HPDE6-E6E7 (cell line): ENCODE measurements around the gene GPR62.
"Not testable (repeated sequence)": the region's sequence is repeated elsewhere in the genome, so short reads cannot be mapped to it uniquely, and the experiment has no call there.

Experiments
- DNase-seq: peaks from one replicate; pipeline ENCODE4 v3.0.0; 2011; ENCODE audit warnings: missing footprints; ENCODE audit errors: extremely low spot score

The GPR62 gene

DNA sequence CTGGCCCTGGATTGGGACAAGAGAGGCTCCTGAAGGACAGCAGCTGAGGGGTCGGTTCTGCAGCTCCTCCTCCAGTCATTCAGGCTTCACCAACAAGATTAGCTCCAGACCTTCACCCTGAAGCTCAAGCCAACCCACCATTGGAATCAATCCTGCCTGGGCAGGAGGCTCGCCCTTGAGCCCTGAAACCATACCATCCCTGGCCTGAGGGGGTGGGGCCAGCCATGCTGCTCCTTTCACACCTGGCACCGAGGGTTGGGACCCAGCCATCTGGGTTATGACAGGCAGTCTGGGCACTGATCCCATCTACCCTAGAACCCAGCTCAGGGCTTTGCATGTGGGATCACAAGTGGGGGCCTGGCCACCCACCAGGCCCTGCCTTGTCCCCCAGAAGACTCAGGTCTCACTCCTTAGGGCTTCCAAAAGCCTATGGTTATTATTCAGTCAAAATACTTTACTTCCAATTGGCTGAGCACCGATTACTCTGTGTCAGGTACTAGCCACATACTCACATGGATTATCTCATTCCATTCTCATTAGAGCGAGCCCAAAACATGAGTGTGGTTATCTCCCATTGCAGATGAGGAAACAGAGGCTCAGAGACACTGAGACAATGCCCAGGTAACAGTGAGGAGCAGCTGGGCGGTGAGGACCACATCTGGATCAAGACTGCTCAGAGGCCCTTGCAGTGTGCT lies 15.6 kb downstream of the GPR62 start:
- DNase-seq = no peak

- no peak for DNase-seq
These were observed 16.2 kb downstream of the GPR62 start for GRCh38 chr3:51971350-51971749.

DNA sequence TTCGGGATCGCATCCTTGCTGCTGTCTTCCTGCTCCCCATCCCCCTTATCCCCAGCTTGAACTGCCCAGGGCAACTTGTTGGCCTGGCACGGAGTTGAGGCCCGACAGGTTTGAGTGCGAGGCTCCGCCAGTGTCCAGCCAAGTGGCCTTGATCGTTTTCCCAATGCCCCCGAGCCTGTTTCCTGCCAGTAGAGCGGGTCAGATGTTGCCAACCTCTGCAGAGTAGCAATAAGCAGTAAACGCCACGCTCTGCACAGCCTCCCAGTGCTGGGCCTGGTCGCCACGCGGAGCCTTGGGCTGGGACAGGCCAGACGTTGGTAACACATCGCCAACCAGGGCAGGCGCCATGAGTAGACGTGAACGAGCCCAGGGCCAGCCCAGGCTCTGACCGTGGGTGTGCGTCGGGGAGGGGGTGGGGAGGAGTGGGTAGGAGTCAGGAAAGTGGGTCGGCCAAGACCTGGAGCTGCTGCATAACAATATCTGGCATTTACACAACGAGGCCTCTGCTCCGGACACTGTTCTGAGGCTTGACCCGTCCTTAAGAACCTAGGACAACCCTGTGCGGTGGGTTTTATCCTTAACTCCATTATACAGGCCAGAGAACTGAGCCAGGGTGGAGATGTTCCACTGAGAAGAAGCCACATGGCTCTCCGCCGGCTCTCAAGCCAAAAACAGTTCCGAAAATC lies 19.2 kb downstream of the GPR62 start:
- DNase-seq = no peak

DNA sequence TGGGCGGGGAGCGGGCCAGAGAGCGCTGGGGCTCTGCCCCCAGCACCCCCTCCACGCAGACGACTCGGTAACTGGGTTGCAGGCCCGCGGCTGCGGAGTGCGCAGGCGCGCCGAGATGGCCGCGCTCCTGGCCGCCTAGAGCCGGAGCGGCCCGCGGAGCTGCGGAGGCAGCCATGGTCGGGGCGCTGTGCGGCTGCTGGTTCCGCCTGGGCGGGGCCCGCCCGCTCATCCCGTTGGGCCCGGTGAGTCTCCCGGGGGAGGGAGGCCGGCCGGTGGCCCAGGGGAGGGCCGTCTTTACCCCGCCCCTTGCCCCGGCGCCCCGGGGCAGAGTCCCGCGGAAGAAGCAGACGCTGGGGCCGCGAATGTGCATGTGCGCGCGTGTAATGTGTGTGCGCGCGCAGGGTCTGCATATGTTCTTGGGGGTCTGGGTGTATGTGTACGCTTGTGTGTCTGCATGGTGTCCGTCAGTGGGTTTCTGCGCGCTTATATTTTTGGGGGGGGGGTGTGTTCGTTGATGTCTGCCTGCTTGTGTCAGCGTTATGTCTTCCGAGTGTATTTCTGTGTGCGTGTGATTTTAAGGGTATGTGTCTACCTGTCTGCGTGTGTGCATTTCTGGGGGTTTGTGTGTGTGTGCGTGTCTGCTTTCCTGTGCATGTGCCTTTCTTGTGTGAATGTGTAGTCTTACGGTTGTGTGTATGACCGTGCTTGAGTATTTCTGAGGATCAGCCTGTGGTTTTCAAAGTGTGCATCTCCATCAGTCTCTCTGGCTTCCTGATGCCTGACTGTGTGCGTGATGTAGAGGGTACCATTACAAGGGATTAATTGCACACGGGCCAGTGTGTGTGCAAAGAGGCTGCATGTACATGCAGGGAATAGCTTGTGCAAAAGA lies 20.0 kb downstream of the GPR62 start, which contains the start of gene ABHD14A:
Gene ABHD14A (plus strand): TSS at position 102 of the 889 bp plus-strand sequence. CDS start 72 bp downstream, at position 174.
- DNase-seq = peak; percentile 55

DNA sequence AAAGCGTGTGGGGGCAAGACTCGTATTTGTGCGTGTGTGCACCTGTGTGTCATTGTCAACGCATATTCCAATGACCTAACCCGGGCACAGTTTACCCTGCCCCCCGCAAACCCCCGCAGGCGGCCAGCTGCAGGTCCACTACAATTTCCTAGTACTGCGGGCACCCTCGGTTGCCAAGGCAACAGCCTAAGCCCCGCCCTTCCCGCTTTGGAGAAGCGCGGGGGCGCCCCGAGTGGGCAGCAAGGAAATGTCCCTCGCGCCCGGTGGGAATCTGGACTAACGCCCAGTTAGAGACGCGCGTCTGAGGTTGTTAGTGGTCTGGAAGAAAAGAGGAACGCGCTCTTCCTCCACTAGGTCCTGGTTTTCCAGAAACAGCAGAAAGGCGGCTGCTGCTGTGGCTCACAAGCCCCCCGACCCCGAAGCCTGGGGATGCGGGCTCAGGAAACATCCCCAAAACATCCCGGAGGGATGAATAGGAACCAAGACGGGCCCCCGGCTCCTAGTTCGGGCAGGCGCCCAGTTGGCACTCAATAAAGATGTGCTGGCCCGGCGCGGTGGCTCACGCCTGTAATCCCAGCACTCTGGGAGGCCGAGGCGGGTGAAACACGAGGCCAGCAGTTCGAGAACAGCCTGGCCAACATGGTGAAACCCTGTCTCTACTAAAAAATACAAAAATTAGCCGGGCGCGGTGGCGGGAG lies 20.8 kb downstream of the GPR62 start:
- DNase-seq = no peak

- no peak for DNase-seq
These were observed 22.4 kb downstream of the GPR62 start for GRCh38 chr3:51977446-51978142.

DNA sequence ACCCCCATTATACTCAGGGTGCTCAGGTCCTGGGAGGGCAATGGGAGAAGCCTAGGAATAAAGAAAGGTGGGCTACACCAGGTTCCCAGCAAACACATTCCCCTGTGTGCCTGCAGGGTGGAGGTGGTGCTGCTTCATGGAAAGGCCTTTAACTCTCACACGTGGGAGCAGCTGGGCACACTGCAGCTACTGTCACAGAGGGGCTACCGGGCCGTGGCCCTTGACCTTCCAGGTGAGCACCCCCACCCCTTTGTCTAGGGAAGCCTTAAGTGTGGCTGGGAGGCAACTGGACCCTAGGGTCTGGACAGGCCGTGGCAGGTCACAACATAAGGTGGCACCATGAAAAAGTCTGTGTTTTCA lies 22.9 kb downstream of the GPR62 start:
- DNase-seq = no peak

- DNase-seq = no peak
These were observed 25.1 kb downstream of the GPR62 start for GRCh38 chr3:51980253-51980652.

DNA sequence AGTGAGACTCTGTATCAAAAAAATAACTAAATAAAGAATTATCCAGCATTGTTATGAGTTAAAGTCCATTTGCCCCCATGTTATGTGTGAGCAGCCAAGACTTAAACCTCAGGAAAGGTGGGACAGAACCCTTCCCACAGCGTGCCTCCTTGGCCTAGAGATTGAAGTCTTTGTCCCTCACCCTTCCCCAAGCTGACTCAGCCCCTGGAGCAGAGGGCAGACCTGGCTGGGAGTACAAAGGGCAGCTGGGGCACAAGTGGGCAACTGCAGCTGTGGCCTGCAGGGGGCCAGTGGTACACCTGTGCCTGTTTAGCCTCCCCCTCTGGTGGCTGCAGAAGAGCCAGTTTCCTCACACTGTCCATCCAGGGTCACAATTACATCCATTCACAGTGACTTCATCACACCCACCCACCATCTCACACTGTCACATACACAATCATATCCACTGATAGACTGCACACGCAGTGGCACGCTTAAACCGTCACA lies 27.2 kb downstream of the GPR62 start:
- peak; percentile 32 for DNase-seq

DNA sequence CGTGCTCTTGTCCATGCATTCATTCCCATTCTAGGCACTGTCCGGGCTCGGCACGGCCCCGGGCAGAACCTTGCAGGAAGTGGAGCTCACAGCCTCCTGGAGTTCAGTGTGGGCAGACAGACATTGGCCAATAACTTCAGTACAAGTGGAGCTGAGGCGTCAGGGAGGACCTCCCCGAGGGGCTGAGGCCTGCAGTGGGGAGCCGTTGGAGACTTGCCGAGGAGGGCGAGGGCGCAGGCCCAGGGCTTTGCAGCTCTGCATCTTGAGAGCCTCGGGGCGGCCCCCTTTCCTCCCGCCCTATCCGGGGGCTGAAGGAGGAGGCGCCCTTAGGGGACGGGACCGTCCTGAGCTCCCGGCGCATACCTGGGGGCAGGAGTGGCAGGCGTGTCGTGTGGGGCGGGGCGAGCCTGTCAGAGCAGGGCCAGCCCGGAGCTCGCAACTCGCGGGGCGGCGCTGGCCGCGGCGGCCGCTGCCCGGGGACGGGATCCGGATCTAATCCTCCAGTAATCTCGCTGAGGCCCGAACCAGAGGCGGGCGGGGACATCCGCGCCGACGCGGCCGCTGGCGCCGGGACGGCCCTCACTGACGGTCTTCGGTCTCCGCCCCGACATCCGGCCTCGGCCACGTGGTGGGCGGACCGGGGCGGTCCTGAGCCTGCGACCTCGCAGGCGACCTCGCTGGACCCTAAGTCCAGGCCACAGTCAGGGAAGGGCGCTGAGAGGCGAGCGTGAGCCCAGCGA lies 27.8 kb downstream of the GPR62 start, which contains the start of gene ACY1:
Gene ACY1 (plus strand): TSS at position 698 of the 740 bp plus-strand sequence. CDS start 530 bp downstream, outside the sequence.
- peak; percentile 81 for DNase-seq

GRCh38 chr3:51983578-51984268 lies 28.5 kb downstream of the GPR62 start:
- DNase-seq = no peak

DNA sequence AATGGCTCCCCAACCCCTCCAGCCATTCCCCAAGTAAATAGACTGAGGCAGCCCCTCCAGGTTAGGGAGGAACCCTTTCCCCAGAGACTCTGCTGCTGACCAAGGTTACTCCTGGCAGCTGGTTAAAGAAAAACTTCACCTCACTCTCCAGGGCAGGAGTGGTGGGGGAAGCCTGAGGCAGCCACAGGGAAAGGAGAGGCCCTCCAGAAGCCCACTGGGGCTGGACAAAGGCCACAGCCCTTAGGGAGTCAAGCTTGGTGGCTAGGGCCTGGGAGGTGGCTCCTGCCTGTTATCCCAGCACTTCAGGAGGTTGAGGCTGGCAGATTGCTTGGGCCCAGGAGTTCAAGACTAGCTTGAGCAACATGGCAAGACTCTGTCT lies 29.1 kb downstream of the GPR62 start:
- DNase-seq = no peak

DNA sequence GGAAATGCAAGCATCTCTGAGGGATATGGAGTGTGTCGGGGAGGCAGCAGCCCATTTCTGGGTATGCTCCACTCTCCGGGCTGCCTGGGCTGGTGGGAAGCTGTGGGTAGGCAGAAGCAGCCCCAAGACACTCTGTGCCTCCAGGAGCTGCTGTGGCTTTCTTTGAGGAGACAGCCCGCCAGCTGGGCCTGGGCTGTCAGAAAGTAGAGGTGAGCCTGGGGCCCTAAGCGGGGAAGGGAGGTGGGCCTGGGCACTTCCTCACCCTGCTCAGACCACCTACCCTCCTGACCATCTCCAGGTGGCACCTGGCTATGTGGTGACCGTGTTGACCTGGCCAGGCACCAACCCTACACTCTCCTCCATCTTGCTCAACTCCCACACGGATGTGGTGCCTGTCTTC lies 29.9 kb downstream of the GPR62 start:
- DNase-seq = no peak

GRCh38 chr3:51986010-51986947 lies 31.1 kb downstream of the GPR62 start:
- DNase-seq = no peak

DNA sequence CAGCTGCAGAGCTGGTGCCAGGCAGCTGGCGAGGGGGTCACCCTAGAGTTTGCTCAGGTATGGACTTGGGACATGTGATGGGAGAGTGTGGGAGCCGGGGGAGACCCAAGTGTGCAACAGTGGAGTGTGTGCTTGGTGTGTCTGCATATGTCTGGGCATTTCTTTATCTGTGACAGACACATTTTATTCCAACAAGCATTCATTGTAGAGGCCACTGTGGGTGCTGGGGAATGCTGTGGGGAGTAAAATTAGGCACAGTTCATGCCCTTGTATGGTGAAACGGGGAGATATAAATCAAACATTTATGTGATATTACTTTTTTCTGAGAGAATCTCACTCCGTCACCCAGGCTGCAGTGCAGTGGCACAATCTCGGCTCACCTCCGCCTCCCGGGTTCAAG lies 32.4 kb downstream of the GPR62 start:
- no peak for DNase-seq

DNA sequence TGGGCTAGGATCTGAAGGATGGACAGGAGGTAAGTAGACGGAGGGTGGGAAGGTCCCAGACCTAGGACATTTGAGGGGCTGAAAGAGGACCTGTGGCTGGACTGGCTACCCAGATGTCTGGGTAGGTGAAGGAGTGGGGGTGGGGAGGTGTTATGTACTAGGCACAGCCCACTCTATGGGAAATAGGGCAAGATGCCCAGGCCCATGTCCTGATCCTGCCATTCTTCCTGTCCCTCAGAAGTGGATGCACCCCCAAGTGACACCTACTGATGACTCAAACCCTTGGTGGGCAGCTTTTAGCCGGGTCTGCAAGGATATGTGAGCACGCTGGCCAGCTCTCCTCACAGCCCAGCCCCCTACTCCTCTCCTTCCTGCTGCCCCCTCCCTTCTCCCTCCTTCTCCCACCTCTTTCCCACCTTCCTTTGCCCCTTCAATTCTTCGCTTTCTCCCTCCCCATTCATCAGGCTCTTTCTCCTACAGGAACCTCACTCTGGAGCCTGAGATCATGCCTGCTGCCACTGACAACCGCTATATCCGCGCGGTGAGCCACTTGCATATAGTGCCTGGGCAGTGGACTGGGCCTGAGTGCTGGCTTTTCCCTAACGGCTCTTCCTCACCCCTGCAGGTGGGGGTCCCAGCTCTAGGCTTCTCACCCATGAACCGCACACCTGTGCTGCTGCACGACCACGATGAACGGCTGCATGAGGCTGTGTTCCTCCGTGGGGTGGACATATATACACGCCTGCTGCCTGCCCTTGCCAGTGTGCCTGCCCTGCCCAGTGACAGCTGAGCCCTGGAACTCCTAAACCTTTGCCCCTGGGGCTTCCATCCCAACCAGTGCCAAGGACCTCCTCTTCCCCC lies 33.3 kb downstream of the GPR62 start:
- DNase-seq = no peak

DNA sequence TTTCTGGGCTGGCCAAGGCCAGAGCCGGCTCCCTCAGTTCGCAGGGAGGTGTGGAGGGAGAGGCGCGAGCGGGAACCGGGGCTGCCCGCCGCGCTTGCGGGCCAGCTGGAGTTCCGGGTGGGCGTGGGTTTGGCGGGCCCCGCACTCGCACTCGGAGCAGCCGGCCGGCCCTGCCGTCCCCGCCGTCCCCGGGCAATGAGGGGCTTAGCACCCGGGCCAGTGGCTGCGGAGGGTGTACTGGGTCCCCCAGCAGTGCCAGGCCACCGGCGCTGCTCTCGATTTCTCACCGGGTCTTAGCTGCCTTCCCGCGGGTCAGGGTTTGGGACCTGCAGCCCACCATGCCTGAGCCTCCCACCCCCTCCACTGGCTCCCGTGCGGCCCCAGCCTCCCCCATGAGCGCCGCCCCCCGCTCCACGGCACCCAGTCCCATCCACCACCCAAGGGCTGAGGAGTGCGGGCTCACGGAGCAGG lies 35.4 kb downstream of the GPR62 start:
- DNase-seq = not testable (repeated sequence)
